K562 (cell line): ENCODE data around the gene CLTA. TPM values are rescaled to one million over a fixed set of nuclear protein-coding genes. Genes with fewer than 3 reads are reported as not detected.
A peak's percentile ranks its signal among the peaks of the same experiment; 100 is the strongest.

Experiments used
- ATAC-seq: fragments of 200-7000 bp; cut with Tn5 transposase; 3 replicates; pipeline ENCODE4 v1.9.1; 2020; ENCODE audit warnings: moderate library complexity
- BruUV-seq: library from RNA; stranded (reverse); fragments of 400-500 nt; replicated peaks from 2 replicates; lab custom pipeline; 2021; lab: Mats Ljungman, UMichigan
- CTCF ChIA-PET: fragments of 300-600 bp; formaldehyde crosslinking; extraction: SDS; loops from one replicate; lab custom pipeline; 2021; ENCODE audit warnings: low intra/inter-chr PET ratio; lab: Yijun Ruan, JAX
- POLR2A ChIA-PET: fragments of 300-600, 350-650 bp; sonication (Branson Sonifier 250); formaldehyde crosslinking; extraction: SDS; loops from one replicate; lab custom pipeline; 2021; ENCODE audit warnings: antibody characterized with exemption, inconsistent platforms; lab: Yijun Ruan, JAX
- DNase-seq, 4 experiments: peaks; one replicate each; pipeline versions ENCODE4 v3.0.0 to v3.0.0-alpha.2; 2011 to 2018; ENCODE audit warnings: low spot score in 3 of 4, mixed read lengths in 3 of 4; ENCODE audit errors: extremely low read depth in 1 of 4
- FAIRE-seq: peaks from 2 replicates; lab custom pipeline; 2011; peaks lifted over from hg19 to GRCh38; lab: Jason Lieb, UNC
- H2AFZ ChIP-seq: 2 replicates; pipeline ENCODE4 v1.6.0; 2011; ENCODE audit warnings: low read depth, low read length, control low read depth, inconsistent platforms
- H3K27ac ChIP-seq: fragments of 200-600 bp; 3 replicates; pipeline ENCODE4 v1.8.0; 2011; ENCODE audit warnings: low read depth, mild to moderate bottlenecking, control low read depth, inconsistent platforms, low read length, moderate library complexity, mixed read lengths; ENCODE audit errors: extremely low read depth
- H3K27me3 ChIP-seq, 2 experiments: fragments of 300-600 bp in 1 of 2; 2 replicates in 1 of 2; 3 replicates in 1 of 2; pipeline versions ENCODE4 v1.6.0 to v1.8.0; 2011; ENCODE audit warnings: inconsistent platforms in 2 of 2, low read length in 2 of 2, mild to moderate bottlenecking in 1 of 2, mixed read lengths in 1 of 2, moderate library complexity in 1 of 2; ENCODE audit not compliant: control insufficient read depth in 2 of 2, insufficient read depth in 2 of 2
- H3K36me3 ChIP-seq: fragments of 300-600 bp; 3 replicates; pipeline ENCODE4 v1.8.0; 2011; ENCODE audit warnings: mild to moderate bottlenecking, low read length, inconsistent platforms; ENCODE audit not compliant: control insufficient read depth, insufficient read depth
- H3K4me1 ChIP-seq, 2 experiments: fragments of 200-600 bp in 1 of 2; replicated peaks in 1 of 2; 2 replicates in 1 of 2; 3 replicates in 1 of 2; pipeline versions ENCODE4 v1.5.1 to v1.8.0; 2011; ENCODE audit warnings: inconsistent platforms in 2 of 2, low read length in 2 of 2, mild to moderate bottlenecking in 1 of 2, mixed read lengths in 1 of 2, moderate library complexity in 1 of 2; ENCODE audit not compliant: control insufficient read depth in 2 of 2, insufficient read depth in 2 of 2
- H3K4me2 ChIP-seq: 2 replicates; pipeline ENCODE4 v1.6.1; 2011; ENCODE audit warnings: low read length, control low read depth, inconsistent platforms, mixed read lengths; ENCODE audit not compliant: insufficient read depth
- H3K4me3 ChIP-seq: fragments of 200-600 bp; sonication (generic), shearing (Covaris generic); 2 replicates; pipeline ENCODE4 v1.5.1; 2016; ENCODE audit warnings: control low read depth, inconsistent platforms
- H3K79me2 ChIP-seq: fragments of 200-600 bp; 3 replicates; pipeline ENCODE4 v1.8.0; 2011; ENCODE audit warnings: low read length, inconsistent platforms; ENCODE audit not compliant: control insufficient read depth, insufficient read depth
- H3K9ac ChIP-seq, 2 experiments: 2 replicates each; pipeline versions ENCODE4 v1.6.0 to v1.6.1; 2011; ENCODE audit warnings: low read depth in 2 of 2, low read length in 2 of 2, control low read depth in 1 of 2, inconsistent platforms in 1 of 2, mild to moderate bottlenecking in 1 of 2, mixed read lengths in 1 of 2; ENCODE audit not compliant: insufficient read depth in 1 of 2
- H3K9me1 ChIP-seq: one replicate; pipeline ENCODE4 v1.6.0; 2011; ENCODE audit warnings: inconsistent platforms, mild to moderate bottlenecking, low read length, moderate library complexity; ENCODE audit not compliant: control insufficient read depth, insufficient read depth
- H3K9me3 ChIP-seq: replicated peaks from 2 replicates; pipeline ENCODE4 v1.5.1; 2011; ENCODE audit warnings: low read depth, low read length, inconsistent platforms; ENCODE audit not compliant: control insufficient read depth, insufficient read depth
- H4K20me1 ChIP-seq: replicated peaks from 2 replicates; pipeline ENCODE4 v1.6.1; 2011; ENCODE audit warnings: low read length, inconsistent platforms, mixed read lengths; ENCODE audit not compliant: control insufficient read depth, insufficient read depth
- HDAC3 ChIP-seq: fragments of 450-650 bp; IDR thresholded peaks from 2 replicates; pipeline ENCODE4 v1.6.1; 2018; ENCODE audit warnings: borderline replicate concordance, mild to moderate bottlenecking, moderate library complexity; ENCODE audit not compliant: partially characterized antibody
- HNRNPH1 ChIP-seq: fragments of 200-400 bp; formaldehyde crosslinking; optimal IDR thresholded peaks from 2 replicates; pipeline ENCODE3; 2017; ENCODE audit warnings: low read depth, mild to moderate bottlenecking, low read length, moderate library complexity
- HOXB6 ChIP-seq: fragments of 250-450 bp; sonication (Bioruptor Pico); IDR thresholded peaks from 2 replicates; pipeline ENCODE4 v1.5.1; 2022; ENCODE audit warnings: mild to moderate bottlenecking, borderline replicate concordance
- ILK ChIP-seq: fragments of 450-650 bp; IDR thresholded peaks from 2 replicates; pipeline ENCODE4 v1.6.1; 2016; ENCODE audit warnings: missing genetic modification characterization, low read depth, mild to moderate bottlenecking, missing compliant biosample characterization, moderate library complexity, borderline replicate concordance
- KLF6 ChIP-seq: fragments of 250-450 bp; sonication (Bioruptor Pico); IDR thresholded peaks from 2 replicates; pipeline ENCODE4 v1.4.0; 2020; ENCODE audit warnings: mild to moderate bottlenecking, moderate library complexity, borderline replicate concordance
- MTA3 ChIP-seq: fragments of 450-650 bp; formaldehyde crosslinking; IDR thresholded peaks from 2 replicates; pipeline ENCODE4 v1.6.1; 2017; ENCODE audit warnings: mild to moderate bottlenecking, borderline replicate concordance
- NEUROD1 ChIP-seq: fragments of 150-350 bp; IDR thresholded peaks from 2 replicates; pipeline ENCODE4 v1.6.1; 2014; ENCODE audit warnings: borderline replicate concordance, low read length, low read depth; ENCODE audit not compliant: partially characterized antibody
- PHF21A ChIP-seq: fragments of 450-650 bp; IDR thresholded peaks from 2 replicates; pipeline ENCODE4 v1.6.1; 2017; ENCODE audit warnings: low read depth, borderline replicate concordance
- RHOXF2B ChIP-seq: fragments of 250-450 bp; sonication (Bioruptor Pico); conservative IDR thresholded peaks from 2 replicates; pipeline ENCODE4 v1.5.1; 2021
- SETDB1 ChIP-seq: IDR thresholded peaks from one replicate; pipeline ENCODE4 v1.6.1; 2012; ENCODE audit warnings: low read length, control low read depth, inconsistent platforms
- SLC30A9 ChIP-seq: fragments of 250-450 bp; sonication (Bioruptor Pico); IDR thresholded peaks from 2 replicates; pipeline ENCODE4 v1.8.0; 2022; ENCODE audit warnings: mild to moderate bottlenecking, moderate library complexity
- SNIP1 ChIP-seq: fragments of 450-650 bp; IDR thresholded peaks from 2 replicates; pipeline ENCODE4 v1.7.1; 2017; ENCODE audit warnings: low read depth, mild to moderate bottlenecking
- SOX6 ChIP-seq: fragments of 450-650 bp; IDR thresholded peaks from 2 replicates; pipeline ENCODE4 v1.6.1; 2014; ENCODE audit warnings: mild to moderate bottlenecking
- SPI1 ChIP-seq: IDR thresholded peaks from 2 replicates; pipeline ENCODE4 v1.6.1; 2011; ENCODE audit warnings: low read depth, low read length, control low read depth, borderline replicate concordance
- ZNF140 ChIP-seq: fragments of 250-450 bp; sonication (Bioruptor Pico); IDR thresholded peaks from 2 replicates; pipeline ENCODE4 v1.8.0; 2021; ENCODE audit warnings: moderate library complexity, mild to moderate bottlenecking, inconsistent platforms
- ZNF175 ChIP-seq: fragments of 200-800 bp; sonication (Bioruptor generic); IDR thresholded peaks from 2 replicates; pipeline ENCODE4 v1.6.1; 2016; ENCODE audit warnings: low read depth, mild to moderate bottlenecking, missing genetic modification characterization, missing compliant biosample characterization
- ZNF584 ChIP-seq: fragments of 200-800 bp; sonication (Bioruptor generic); IDR thresholded peaks from 2 replicates; pipeline ENCODE4 v1.6.1; 2016; ENCODE audit warnings: low read depth, mild to moderate bottlenecking, missing genetic modification characterization, missing compliant biosample characterization
- ZNF717 ChIP-seq: fragments of 250-450 bp; sonication (Bioruptor Pico); IDR thresholded peaks from 2 replicates; pipeline ENCODE4 v1.5.0; 2021
- WGBS: fragments of 100-300 bp; shearing (Covaris generic); methylation state at CpG from one replicate; pipeline ENCODE4 v1.1.6; 2016; ENCODE audit warnings: low coverage, mixed read lengths; ENCODE audit not compliant: insufficient coverage; ENCODE audit errors: missing lambda C conversion rate; 5-methylcytosine and 5-hydroxymethylcytosine counted together
- in situ Hi-C: fragments of 300-500 bp; cut with MboI; formaldehyde crosslinking; loops from 4 replicates; pipeline ENCODE4 v1.15.0; 2018; ENCODE audit warnings: inconsistent platforms, mixed read lengths
- intact Hi-C: fragments of 100-400 bp; cut with micrococcal nuclease; formaldehyde crosslinking; loops from 2 replicates; pipeline ENCODE4 v1.14.2; 2022
- polyA plus RNA-seq, 8 experiments: library from polyadenylated mRNA; depleted of rRNA in 4 of 8; stranded (reverse) in 5 of 8; unstranded in 3 of 8; fragments of >200 nt; fragmentation: Nextera tagmentation in 2 of 8; fragmentation: Illumina TruSeq in 1 of 8; extraction: Ambion mirVana in 2 of 8; extraction: Trizol in 1 of 8; gene quantifications; 2 replicates each; pipeline versions ENCODE4 v1.2.1 to v1.2.3, GENCODE V29; 2011 to 2014; ENCODE audit warnings: inconsistent platforms in 1 of 8, missing spikeins in 1 of 8
- total RNA-seq, 7 experiments: library from RNA; depleted of rRNA in 6 of 7; stranded (reverse); fragments of >200 nt in 6 of 7; fragmentation: Illumina TruSeq in 2 of 7; extraction: Trizol in 2 of 7; gene quantifications; 2 replicates each; pipeline versions ENCODE4 v1.2.1 to v1.2.3, GENCODE V29; 2011 to 2021; ENCODE audit warnings: low replicate concordance in 1 of 7
- TF ChIP-seq, protein P1 (sequence below), 2 experiments: fragments of 200-800 bp in 1 of 2; sonication (Bioruptor generic) in 1 of 2; sonication (generic) in 1 of 2; formaldehyde crosslinking in 1 of 2; IDR thresholded peaks in 1 of 2; conservative IDR thresholded peaks in 1 of 2; 2 replicates each; pipeline versions ENCODE4 v1.5.0 to v1.6.1; 2016 to 2020; ENCODE audit warnings: missing compliant biosample characterization in 1 of 2, missing genetic modification characterization in 1 of 2, missing genetic modification reagents in 1 of 2
- TF ChIP-seq, protein P2 (sequence below): fragments of 250-450 bp; sonication (Bioruptor Pico); IDR thresholded peaks from 2 replicates; pipeline ENCODE4 v1.4.0; 2020

The CLTA gene
- total and polyA plus RNA-seq, 9 of the 15 experiments (the other 6 are each of a cell fraction or from before 2014, with no cell fraction given), result 37.8 to 219 (median 144) TPM

DNA sequence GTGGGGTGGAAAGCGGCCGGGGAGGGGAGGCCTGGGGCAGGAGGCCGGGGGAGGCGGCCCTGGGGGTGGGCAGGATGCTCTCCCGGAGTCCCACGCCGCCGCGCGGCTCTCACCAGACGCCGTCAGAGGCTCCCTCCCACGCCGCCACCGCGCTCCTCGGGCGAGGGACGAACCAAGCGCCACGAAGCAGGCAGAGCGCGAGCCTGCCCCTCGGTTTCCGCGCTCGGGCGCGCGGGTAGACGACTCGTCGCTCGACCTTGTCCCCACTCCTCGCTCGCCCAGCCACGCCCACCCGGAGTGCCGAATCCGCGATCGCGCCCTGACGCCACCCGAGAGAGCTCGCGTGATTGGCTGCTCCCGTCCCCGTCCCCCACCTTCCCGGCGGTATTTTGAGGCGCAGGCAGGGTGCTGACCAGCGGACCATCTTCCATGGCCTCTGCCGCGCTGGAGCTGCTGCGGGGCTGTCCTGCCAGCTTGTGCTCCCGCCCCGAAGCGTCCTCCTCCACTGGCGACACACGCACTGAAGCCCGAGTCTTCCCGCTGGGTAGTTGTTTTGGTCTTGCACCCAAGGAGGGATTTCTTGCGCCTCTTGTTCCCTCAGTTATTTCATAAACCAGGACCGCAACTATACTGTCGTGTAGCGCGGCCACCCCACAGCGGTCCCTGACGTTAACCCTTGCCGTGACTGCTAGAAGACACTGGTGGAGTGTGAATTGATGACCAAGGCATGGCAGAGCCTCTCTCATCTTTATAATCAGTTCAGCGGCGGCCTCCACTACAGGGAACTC is 67.7 kb downstream of the CLTA start, which contains the start of gene GNE:
Gene GNE, minus strand, starts transcription at position 241 of the 788 bp plus-strand sequence. CDS start 9,093 bp downstream, outside the sequence.
- Histone ChIP-seq H3K27ac (peak within 1 kb of the TSS; percentile 68), H3K79me2 (peaks cover 24% of the 10 kb centered on the region), H3K27me3 (no peaks in the 10 kb centered on the region), H3K9me1 (no peaks in the 10 kb centered on the region), H4K20me1 (no peaks in the 10 kb centered on the region; the same call in 1 of the 2 replicates), H3K4me3 (peak within 1 kb of the TSS; percentile 80), H3K9me3 (no peaks in the 10 kb centered on the region), H3K36me3 (no peaks in the 10 kb centered on the region), H2AFZ (peak within 1 kb of the TSS; percentile 83), H3K4me1 (peaks cover 0 to 3% of the 10 kb centered on the region in 2 experiments; a peak in 2 of 5 replicates), H3K9ac (peak within 1 kb of the TSS; percentile 69 to 96), H3K4me2 (peak within 1 kb of the TSS; percentile 95)
- intact Hi-C loops, result no loop called here
- ChIA-PET CTCF (no interaction called here), POLR2A (interaction anchor here (0.6 to 1.6 kb wide), 10 partner anchors 9 to 767 kb away, joined by 3 to 7 read pairs (median 3); no protein-coding TSS in a partner anchor)
- in situ Hi-C loops, result no loop called here
- WGBS, result 2% methylated on average over 19 of the region's 73 CpGs
- TSS peak; percentile 80 for BruUV-seq
- ATAC-seq (peak; percentile 97), DNase-seq (peak; percentile 89 to 96 (median 92)), FAIRE-seq (peak; percentile 93)
- no peak for TF ChIP-seq HNRNPH1
- TF ChIP-seq ZNF140, result no peak
- TF ChIP-seq MTA3, result peak; percentile 68; the same call in 1 of the 2 replicates
- no peak for TF ChIP-seq SETDB1
- no peak for TF ChIP-seq ZNF717 (CRISPR knock-in tag)
- peak; percentile 71 for TF ChIP-seq NEUROD1
- no peak for TF ChIP-seq HDAC3
- TF ChIP-seq, protein P1, sequence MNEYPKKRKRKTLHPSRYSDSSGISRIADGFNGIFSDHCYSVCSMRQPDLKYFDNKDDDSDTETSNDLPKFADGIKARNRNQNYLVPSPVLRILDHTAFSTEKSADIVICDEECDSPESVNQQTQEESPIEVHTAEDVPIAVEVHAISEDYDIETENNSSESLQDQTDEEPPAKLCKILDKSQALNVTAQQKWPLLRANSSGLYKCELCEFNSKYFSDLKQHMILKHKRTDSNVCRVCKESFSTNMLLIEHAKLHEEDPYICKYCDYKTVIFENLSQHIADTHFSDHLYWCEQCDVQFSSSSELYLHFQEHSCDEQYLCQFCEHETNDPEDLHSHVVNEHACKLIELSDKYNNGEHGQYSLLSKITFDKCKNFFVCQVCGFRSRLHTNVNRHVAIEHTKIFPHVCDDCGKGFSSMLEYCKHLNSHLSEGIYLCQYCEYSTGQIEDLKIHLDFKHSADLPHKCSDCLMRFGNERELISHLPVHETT (CRISPR knock-in tag; conservative IDR thresholded peaks at IDR 0.05 in 1 of 2, IDR thresholded peaks at IDR 0.05 in 1 of 2), result no peak
- no peak for TF ChIP-seq ZNF584 (CRISPR knock-in tag)
- no peak for TF ChIP-seq KLF6
- TF ChIP-seq, protein P2, sequence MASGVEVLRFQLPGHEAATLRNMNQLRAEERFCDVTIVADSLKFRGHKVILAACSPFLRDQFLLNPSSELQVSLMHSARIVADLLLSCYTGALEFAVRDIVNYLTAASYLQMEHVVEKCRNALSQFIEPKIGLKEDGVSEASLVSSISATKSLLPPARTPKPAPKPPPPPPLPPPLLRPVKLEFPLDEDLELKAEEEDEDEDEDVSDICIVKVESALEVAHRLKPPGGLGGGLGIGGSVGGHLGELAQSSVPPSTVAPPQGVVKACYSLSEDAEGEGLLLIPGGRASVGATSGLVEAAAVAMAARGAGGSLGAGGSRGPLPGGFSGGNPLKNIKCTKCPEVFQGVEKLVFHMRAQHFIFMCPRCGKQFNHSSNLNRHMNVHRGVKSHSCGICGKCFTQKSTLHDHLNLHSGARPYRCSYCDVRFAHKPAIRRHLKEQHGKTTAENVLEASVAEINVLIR, result peak; percentile 82
- TF ChIP-seq ILK, result no peak
- no peak for TF ChIP-seq SNIP1
- TF ChIP-seq RHOXF2B, result no peak
- 0 out of 2 replicates have a peak, but pooled peaks have one; percentile 38 for TF ChIP-seq SOX6
- peak; percentile 79; the same call in 1 of the 2 replicates for TF ChIP-seq PHF21A
- TF ChIP-seq SLC30A9 (CRISPR knock-in tag), result no peak
- no peak for TF ChIP-seq ZNF175
- TF ChIP-seq SPI1, result no peak
- no peak for TF ChIP-seq HOXB6 (CRISPR knock-in tag)
